HG02763 (cell line): Measurements from ENCODE around the gene TUBA4B.
"Not testable (repeated sequence)": the region's sequence is repeated elsewhere in the genome, so short reads cannot be mapped to it uniquely, and the experiment has no call there.

Experiments used
- ATAC-seq: cut with Tn5 transposase; IDR thresholded peaks from one replicate; pipeline ENCODE4 v1.9.1; 2021; ENCODE audit warnings: mild to moderate bottlenecking, moderate library complexity; ENCODE audit not compliant: unreplicated experiment

TUBA4B gene

DNA sequence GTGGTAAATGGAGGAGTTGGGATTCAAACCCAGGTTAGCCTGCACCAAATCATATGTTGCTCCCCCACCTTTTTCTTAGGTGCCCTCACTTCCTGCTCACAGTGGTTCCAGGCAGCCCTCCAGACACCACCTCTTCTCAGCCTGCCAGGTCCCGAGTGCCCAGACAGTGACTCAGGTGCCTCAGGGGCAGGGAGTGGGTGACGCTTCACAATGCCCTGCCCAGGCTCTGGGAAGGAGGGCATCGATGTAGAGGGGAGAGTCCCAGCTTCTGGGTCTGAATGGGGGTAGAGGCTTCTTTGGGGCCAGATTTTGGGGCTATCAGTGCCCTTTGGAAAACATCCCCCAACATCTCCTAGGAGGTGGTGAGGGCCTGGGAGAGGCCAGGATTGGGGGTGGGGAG lies 20.9 kb downstream of the TUBA4B start:
- ATAC-seq, result no peak

- no peak for ATAC-seq
Measured at GRCh38 chr2:219274361-219274921, 21.4 kb downstream of the TUBA4B start.

- ATAC-seq, result no peak
Measured at GRCh38 chr2:219277703-219278654, 24.9 kb downstream of the TUBA4B start.

DNA sequence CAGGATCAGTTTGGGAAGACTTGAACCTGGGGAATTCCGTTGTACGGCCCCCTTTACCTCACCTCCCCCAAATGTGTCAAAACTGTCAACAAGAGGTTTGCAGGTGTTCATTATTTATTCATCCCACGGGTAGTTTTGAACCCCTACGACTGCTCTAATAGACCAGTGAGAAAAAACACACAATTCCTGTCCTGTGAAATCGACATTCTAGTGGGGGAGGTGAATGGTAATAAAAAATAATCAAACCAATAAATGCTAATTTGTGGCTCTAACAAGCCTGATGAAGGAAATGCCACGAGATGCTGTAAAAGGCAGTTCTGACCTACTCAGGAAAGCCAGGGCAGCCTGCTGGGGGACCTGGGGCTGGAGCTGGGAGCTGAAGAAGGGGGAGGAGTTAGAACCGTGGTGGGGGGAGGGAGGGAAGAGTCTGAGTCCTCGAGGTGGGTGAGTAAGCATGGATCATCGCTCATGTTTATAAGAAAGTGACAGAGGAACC lies 25.7 kb downstream of the TUBA4B start:
- ATAC-seq, result no peak

DNA sequence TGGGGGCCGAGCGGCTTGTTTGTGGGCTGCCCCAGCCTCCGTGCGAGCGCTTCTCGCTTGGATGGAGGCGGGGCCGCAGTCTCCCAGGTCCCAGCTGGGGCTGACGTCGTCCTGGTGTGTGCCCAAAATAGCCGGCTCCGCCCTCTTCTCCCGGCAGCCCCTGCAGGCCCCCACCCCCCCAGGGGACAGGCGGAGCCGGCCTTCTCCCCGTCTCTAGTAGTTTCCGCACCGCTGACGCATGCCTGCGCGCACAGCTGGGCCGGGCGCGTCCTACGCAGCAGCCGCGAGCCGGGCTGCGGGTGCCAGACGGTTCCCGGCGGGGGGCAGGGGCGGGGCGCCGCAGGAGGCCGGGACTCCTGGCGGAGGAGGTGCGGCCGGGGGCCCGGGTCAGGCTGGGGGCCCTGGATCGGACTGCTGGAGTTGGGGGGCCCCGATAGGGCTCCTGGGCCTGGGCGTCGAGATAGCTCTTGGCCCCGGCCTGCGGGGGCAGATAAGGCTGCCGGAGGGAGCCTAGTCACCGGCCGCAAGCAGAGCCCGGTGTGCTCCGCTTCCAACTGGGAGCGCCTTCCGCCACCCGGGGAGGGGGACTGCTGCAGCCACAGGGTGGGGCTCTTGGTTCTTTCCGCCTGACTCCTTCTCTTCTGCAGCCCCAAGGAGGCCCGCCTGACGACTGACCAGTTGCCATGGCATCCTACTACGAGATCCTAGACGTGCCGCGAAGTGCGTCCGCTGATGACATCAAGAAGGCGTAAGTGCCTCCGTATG lies 26.3 kb downstream of the TUBA4B start, which contains the start of gene DNAJB2:
Gene DNAJB2, plus strand, starts transcription at position 216 of the 765 bp plus-strand sequence. Its CDS starts 468 bp downstream, at position 684.
- ATAC-seq, result peak; percentile 90

GRCh38 chr2:219279916-219280516 lies 27.0 kb downstream of the TUBA4B start:
- ATAC-seq, result no peak

- ATAC-seq, result no peak
Measured at GRCh38 chr2:219280651-219281050, 27.6 kb downstream of the TUBA4B start.

DNA sequence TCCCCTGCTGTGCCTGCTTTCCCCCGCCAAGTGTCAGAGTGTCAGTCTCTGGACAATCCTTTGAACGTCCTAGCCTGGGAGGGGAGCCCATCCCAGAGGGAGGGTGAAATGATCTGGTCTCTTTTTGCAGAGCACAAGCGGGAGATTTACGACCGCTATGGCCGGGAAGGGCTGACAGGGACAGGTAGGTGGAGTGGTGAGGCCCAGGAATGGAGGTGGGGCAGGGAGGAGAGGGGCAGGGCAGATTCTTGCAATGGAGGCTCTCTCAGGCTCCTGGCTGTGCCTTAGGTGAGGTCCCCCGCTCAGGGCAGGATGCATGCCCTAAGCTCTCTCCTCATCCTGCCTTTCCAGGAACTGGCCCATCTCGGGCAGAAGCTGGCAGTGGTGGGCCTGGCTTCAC lies 28.5 kb downstream of the TUBA4B start:
- no peak for ATAC-seq

DNA sequence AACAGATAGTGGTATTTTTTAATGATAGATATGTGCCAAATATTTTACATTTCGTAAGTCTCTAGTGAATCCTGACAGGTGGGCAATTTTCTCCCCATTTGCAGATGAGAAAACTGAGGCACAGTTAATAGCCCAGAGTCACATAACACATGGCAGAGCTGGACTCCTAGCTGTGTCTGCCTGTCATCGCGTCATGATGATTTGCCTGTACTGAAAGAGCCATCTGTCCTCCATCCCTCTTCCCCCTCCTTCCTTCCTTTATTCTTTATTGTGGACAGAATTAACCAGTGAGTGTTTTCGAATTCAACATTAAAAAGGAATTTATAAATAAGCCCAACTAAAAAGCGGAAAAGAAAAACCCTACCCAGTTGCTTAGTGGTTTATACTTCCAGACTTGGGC lies 29.3 kb downstream of the TUBA4B start:
- no peak for ATAC-seq

- no peak for ATAC-seq
Measured at GRCh38 chr2:219282943-219283581, 30.0 kb downstream of the TUBA4B start.

DNA sequence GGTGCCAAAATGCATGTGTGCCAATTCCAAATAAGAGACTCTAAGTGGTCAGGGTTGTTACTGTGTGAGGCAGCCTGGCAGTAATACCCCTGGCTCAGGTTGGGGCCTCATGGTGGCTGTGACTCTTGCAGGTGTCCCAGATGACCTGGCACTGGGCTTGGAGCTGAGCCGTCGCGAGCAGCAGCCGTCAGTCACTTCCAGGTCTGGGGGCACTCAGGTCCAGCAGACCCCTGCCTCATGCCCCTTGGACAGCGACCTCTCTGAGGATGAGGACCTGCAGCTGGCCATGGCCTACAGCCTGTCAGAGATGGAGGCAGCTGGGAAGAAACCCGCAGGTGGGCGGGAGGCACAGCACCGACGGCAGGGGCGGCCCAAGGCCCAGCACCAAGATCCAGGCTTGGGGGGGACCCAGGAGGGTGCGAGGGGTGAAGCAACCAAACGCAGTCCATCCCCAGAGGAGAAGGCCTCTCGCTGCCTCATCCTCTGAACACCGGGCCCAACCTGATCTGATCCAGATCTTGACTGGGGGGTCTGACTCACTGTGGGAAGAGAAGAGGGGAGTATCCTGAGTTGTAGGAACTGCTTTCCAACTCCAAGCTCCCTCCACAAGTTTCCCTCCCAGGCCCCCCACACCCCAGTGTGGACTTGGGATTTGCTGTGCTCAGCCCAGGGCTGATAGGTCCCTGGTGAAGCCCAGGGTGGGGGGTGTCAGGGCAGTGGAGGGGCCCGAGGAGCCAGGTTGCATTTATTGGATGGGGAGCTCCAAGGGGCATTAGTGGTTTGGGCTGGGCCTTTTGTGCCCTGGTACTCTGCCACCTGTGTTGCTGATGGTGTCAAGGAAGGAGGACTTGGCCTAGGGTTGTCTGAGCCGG lies 31.7 kb downstream of the TUBA4B start:
- ATAC-seq, result no peak

DNA sequence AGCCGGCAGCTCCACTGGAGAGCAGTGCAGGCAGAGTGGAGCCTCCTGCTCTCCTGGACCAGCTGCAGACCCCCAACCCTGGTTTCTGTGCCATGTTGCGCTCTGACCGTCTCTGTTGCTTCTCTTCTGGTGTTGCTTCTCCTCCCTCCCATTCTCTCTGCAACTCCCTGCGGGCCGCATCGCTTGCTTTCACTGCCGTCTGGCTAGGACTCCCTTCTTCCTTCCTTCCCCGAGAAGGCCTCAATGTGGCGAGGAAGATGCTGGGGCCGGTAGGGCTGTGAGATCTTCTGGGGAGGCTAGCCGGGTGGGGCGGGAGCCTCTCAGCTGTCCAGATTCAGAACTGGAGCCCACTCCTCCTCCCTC lies 32.3 kb downstream of the TUBA4B start:
- no peak for ATAC-seq

DNA sequence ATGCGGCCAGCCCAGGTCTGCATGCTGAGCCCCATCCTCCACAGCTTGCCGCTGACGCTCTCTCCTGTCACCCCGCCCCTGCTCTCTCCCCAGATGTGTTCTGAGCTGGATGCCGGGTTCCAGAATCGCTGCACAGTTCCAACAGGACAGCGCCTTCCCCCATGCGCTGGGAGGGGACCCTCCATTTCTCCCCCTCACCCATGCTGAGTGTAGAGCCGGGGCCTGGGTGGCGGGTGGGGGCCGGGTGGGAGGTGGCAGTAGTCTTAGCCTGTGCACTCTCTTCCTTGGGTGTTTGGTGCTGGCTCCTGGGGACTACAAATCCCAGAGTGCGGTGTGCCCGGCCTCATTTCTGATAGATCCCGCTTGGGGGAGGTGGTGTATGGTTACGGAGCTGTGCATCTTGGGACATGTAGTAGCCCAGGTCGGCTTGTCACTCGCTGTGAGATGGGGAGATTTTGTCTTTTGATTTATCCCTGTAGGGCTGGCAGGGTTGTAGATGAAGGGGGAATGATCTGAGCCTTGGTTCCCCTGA lies 32.9 kb downstream of the TUBA4B start:
- no peak for ATAC-seq

GRCh38 chr2:219286436-219287115 lies 33.5 kb downstream of the TUBA4B start:
- ATAC-seq, result no peak

DNA sequence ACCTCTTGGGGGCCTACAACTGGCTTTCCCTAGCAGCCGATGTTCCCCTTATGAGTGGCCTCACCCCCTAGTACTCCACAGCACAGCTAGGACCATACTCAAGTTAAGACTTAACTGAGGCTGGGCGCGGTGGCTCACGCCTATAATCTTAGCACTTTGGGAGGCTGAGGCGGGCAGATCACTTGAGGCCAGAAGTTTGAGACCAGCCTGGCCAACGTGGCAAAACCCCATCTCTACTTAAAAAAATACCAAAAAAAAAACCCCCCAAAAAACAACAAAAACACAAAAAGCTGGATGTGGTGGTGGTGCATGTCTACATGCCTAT lies 34.0 kb downstream of the TUBA4B start:
- not testable (repeated sequence) for ATAC-seq

DNA sequence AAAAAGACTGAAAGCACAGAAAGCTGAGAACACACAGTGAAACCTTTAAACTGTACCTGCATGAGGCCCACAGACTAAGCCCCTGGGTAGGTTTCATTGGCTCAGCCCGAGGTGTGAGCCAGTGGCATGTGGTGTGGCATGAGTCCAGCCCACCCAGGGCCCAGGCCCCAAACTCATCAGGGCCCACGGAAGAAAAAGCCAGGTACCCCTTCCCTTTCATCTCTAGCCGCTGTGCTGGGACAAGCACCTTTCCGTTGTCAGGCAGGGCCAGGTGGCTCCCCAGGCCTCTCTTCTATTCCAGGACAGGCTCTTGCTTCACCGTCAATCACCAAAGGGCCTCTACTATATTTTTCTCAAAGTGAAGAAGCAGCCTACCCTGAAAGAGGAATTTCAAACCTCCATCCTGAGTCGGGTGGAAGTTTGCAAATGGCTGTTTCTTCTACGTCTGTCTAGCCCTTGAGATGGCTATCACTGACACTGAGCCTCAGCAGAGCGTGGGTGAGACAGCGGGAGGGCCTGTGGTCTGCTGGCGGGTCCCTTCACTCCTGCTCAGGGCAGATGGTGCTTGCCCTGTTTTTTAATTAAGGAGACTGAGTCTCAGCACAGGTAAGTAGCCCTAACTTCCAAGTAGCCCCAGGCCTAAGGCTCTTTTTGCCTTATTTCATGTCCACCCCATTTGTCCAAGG lies 34.7 kb downstream of the TUBA4B start:
- ATAC-seq, result no peak

DNA sequence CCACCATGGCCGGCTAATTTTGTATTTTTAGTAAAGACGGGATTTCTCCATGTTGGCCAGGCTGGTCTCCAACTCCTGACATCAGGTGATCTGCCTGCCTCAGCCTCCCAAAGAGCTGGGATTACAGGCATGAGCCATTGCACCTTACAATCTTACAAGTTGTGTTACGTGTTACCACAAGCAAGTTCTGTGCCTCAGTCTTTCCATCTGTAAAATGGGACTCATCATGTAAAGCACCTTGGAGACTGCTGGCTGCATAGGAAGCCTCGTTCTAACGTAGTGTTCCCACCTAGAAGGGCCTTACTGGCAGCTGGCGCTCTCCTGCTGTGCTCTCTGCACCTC lies 36.1 kb downstream of the TUBA4B start:
- no peak for ATAC-seq
